Glomerular visceral epithelial cell (primary cell): ENCODE data around the gene C1QL3.

Experiments used
- DNase-seq: peaks from one replicate; pipeline ENCODE4 v3.0.0-alpha.2; 2016; ENCODE audit errors: extremely low spot score

Gene C1QL3

GRCh38 chr10:16493884-16494536 lies 27.7 kb downstream of the C1QL3 start:
- no peak for DNase-seq

GRCh38 chr10:16491933-16492332 lies 29.7 kb downstream of the C1QL3 start:
- DNase-seq: no peak

- DNase-seq: no peak
Measured at GRCh38 chr10:16490511-16490910, 31.2 kb downstream of the C1QL3 start.

GRCh38 chr10:16483241-16483917 lies 38.3 kb downstream of the C1QL3 start:
- no peak for DNase-seq

- peak; percentile 70 for DNase-seq
Measured at GRCh38 chr10:16481052-16481728, 40.5 kb downstream of the C1QL3 start.

GRCh38 chr10:16478801-16479200 lies 42.9 kb downstream of the C1QL3 start:
- DNase-seq: no peak

GRCh38 chr10:16477757-16478156 lies 43.9 kb downstream of the C1QL3 start:
- DNase-seq: no peak

GRCh38 chr10:16472828-16473227 lies 48.9 kb downstream of the C1QL3 start:
- no peak for DNase-seq

GRCh38 chr10:16470747-16471146 lies 50.9 kb downstream of the C1QL3 start:
- DNase-seq: no peak

GRCh38 chr10:16466001-16466400 lies 55.7 kb downstream of the C1QL3 start:
- no peak for DNase-seq
